ENCODE data around the gene NDUFS3.

GRCh38 chr11:47595029-47595428 is 16.2 kb downstream of the NDUFS3 start:
- TF ChIP-seq CTCF (IDR thresholded peaks at IDR 0.05; ENCODE audit: low read depth, low read length) = no peak
- no peak for TF ChIP-seq MAX (IDR thresholded peaks at IDR 0.05; ENCODE audit: low read depth, low read length)
- TF ChIP-seq POLR2A (IDR thresholded peaks at IDR 0.05; ENCODE audit: extremely low read depth, insufficient read length) = no peak
- no peak for TF ChIP-seq MYC (IDR thresholded peaks at IDR 0.05; ENCODE audit: low read depth, low read length)
